Hematopoietic multipotent progenitor cell treated with erythropoietin and hydrocortisone succinate and interleukin-3 and kit ligand, for 8 days (in vitro differentiated cells): Measurements from ENCODE around the gene KIAA1671.

Experiments used
- DNase-seq: peaks from one replicate; pipeline ENCODE4 v3.0.0-alpha.2; 2015

The KIAA1671 gene

GRCh38 chr22:25096638-25097405, 144.3 kb downstream of the KIAA1671 start:
- no peak for DNase-seq

- DNase-seq: no peak
Observed at GRCh38 chr22:25098445-25099081, 146.0 kb downstream of the KIAA1671 start.

GRCh38 chr22:25099202-25099601, 146.7 kb downstream of the KIAA1671 start:
- no peak for DNase-seq

- peak; percentile 39 for DNase-seq
Observed at GRCh38 chr22:25100402-25100801, 147.9 kb downstream of the KIAA1671 start.

GRCh38 chr22:25100948-25101347, 148.4 kb downstream of the KIAA1671 start:
- peak; percentile 92 for DNase-seq

GRCh38 chr22:25101501-25101900, 149.0 kb downstream of the KIAA1671 start:
- DNase-seq: no peak

- DNase-seq: no peak
Observed at GRCh38 chr22:25101986-25102385, 149.5 kb downstream of the KIAA1671 start.

- no peak for DNase-seq
Observed at GRCh38 chr22:25102722-25103121, 150.2 kb downstream of the KIAA1671 start.

- DNase-seq: no peak
Observed at GRCh38 chr22:25104367-25104766, 151.9 kb downstream of the KIAA1671 start.

GRCh38 chr22:25105817-25106650, 153.5 kb downstream of the KIAA1671 start:
- DNase-seq: no peak

GRCh38 chr22:25109878-25110595, 157.5 kb downstream of the KIAA1671 start:
- DNase-seq: no peak

- DNase-seq: no peak
Observed at GRCh38 chr22:25110596-25110845, 158.0 kb downstream of the KIAA1671 start.

- peak; percentile 87 for DNase-seq
Observed at GRCh38 chr22:25110846-25111578, 158.5 kb downstream of the KIAA1671 start.

- peak; percentile 45 for DNase-seq
Observed at GRCh38 chr22:25111579-25112517, 159.3 kb downstream of the KIAA1671 start.

- no peak for DNase-seq
Observed at GRCh38 chr22:25112538-25113253, 160.2 kb downstream of the KIAA1671 start.

GRCh38 chr22:25113316-25113721, 160.8 kb downstream of the KIAA1671 start:
- no peak for DNase-seq

- DNase-seq: no peak
Observed at GRCh38 chr22:25114369-25115362, 162.2 kb downstream of the KIAA1671 start.

GRCh38 chr22:25119609-25120008, 167.1 kb downstream of the KIAA1671 start:
- DNase-seq: no peak

- no peak for DNase-seq
Observed at GRCh38 chr22:25120093-25120561, 167.6 kb downstream of the KIAA1671 start.
